ENCODE results near the gene ABCG2.
"Not testable (repeated sequence)": the region's sequence is repeated elsewhere in the genome, so short reads cannot be mapped to it uniquely, and the experiment has no call there.

Gene ABCG2

DNA sequence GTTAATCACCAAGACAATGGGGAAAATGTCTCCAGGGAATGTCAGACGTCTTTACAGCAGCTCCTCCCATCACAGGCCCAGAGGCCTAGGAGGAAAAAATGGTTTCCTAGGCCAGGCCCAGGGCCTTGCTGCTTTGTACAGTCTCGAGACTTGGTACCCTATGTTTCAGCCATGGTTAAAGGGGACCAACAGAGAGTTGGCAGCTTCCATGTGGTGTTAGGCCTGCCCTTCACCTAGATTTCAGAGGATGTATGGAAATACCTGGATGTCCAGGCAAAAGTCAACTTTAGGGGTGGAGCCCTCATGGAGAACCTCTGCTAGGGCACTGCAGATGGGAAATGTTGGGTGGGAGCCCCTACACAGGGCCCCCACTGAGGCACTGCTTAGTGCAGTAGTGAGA, 38.5 kb downstream of the ABCG2 start:
- no peak for DNase-seq (ENCODE audit: extremely low read depth in 1 of 2, low read depth in 1 of 2)

DNA sequence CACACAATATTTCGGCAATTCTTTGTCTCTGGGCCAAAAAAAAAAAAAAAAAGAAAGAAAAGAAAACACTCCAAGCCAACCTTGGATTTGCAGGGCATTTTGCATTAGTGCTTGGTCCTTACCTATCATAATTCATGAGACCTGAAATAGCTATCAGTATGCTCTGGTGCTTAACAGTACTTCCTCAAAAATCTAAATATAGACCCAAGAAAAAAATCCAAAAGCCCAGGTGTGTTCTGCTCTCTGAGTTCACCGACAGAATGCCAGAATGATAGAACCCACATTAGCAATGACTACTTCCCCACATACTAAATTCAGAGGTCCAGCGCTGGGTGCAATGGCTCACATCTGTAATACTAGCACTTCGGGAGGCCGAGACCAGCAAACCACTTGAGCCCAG, 42.9 kb downstream of the ABCG2 start:
- DNase-seq (ENCODE audit: extremely low read depth in 1 of 2, low read depth in 1 of 2) = no peak

DNA sequence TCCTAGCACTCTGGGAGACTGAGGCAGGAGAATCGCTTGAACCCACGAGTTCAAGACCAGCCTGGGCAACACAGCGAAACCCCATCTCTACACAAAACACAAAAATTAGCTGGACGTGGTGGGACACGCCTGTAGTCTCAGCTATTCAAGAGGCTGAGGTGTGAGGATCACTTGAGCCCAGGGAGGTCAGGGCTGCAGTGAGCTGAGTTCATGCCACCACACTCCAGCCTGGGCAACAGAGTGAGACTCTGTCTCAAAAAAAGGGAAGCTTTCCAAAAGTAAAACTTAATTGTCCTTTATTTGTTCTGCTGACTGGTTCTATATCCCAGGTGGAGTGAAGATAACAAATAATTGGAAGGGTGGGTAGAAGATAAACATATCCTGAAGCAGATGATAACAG, 45.6 kb downstream of the ABCG2 start:
- DNase-seq (ENCODE audit: extremely low read depth in 1 of 2, low read depth in 1 of 2) = no peak

DNA sequence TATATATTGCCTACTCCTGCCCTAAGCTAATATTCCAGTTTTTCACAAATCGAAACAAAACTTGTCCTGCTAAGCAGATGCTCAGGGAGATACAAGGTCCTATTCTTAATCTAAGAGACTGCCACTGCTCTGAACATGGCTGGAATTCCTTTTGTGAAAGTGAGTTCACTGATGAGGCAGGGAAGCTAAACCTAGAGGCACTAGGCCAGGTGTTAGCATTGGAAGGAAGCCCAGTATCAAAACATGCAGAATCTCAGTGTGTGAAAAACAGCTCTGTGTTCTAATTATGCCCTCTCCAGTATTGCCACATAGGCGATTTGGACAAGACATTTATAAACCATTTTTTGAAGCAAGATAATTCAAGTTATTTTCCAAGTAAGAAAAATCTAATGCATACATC, 47.6 kb downstream of the ABCG2 start:
- no peak for DNase-seq (ENCODE audit: extremely low read depth in 1 of 2, low read depth in 1 of 2)

DNA sequence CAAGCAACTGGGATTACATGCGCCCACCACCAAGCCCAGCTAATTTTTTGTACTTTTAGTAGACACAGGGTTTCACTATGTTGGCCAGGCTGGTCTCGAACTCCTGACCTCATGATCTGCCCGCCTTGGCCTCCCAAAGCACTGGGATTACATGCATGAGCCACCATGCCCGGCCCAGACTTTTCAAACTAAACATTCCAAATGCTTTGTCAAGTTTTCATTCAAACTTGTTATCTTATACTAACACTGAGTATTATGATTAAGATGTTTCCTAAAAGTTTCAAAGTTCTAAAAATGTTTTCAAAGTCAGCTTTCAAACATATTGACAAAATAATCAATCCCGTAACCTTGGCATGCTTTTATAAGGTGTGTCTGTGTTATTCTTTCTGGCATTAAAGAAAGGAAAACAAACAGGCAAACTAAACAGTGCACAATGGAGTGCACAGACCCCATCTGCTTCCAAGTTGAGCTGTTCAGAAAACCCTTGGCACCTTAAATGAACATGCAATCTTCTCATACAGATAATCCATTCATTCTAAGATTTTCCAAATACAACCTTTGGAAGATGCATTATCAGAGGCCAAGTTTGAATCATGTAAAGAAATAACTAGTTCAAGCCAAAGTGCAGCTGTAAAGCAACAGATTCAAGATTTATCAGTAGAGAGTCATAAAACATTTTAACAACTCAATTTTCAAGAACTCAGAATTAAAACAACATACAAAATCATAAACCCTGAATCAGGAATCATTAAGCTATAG, 49.1 kb downstream of the ABCG2 start:
- DNase-seq (ENCODE audit: extremely low read depth in 1 of 2, low read depth in 1 of 2) = no peak

DNA sequence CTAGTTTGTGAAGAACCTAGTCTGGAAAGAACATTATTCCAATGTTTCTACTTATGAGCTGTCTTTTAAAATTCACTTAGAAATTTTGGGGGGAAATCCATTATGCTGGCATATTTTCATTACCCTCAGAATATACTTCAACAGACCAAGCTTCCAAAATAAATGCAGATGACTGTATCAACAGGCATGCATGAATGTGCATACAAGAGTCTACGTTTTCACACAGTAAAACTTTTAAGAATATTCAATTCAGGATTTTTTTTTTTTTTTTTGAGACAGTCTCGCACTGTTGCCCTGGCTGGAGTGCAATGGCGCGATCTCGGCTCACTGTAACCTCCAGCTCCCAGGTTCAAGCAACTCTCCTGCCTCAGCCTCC, 49.7 kb downstream of the ABCG2 start:
- DNase-seq (ENCODE audit: extremely low read depth in 1 of 2, low read depth in 1 of 2) = no peak

DNA sequence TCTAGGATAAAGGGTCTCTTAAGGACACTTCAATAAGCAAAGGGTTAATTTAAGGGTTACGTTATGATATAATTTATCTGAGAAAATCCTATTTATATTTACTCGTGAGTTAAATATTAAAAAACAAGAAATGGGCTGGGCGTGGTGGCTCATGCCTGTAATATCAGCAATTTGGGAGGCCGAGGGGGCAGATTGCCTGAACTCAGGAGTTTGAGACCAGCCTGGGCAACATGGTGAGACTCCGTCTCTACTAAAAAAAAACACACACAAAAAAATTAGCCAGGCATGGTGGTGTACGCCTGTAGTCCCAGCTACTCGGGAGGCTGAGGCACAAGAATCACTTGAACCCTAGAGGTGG, 50.4 kb downstream of the ABCG2 start:
- DNase-seq (ENCODE audit: extremely low read depth in 1 of 2, low read depth in 1 of 2) = not testable (repeated sequence)

DNA sequence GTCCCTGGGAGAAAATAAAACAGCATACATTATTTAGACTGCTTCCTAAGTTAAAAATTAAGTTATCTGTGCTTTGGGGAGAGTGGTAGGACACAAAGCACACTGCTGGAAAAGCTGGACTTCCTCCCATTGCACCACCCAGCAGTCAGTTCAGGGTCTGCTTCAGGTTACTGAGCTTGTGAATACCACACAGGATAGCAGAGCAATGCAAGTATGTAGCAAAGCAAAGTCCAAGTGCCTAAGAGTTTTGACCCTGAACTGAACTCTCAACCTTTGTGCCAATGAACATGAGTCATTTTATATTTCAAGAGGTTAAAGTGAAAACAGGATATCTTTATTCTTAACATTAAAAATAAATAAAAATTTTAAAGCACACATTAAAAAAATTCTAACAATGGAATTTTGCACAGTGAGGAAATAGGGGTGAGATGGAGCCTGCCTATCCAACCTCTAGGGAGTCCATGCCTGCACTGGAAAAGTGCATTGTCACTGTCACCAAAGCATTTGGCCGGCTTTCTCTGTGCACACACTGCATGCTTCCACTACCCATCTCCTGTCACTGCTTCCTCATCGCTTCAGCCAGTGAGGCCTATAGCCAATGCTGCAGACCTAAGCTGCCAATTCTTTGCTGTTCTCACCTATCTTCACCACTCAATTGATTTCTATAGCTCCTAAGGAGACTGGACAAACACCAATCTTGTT, 50.9 kb downstream of the ABCG2 start:
- no peak for DNase-seq (ENCODE audit: extremely low read depth in 1 of 2, low read depth in 1 of 2)

DNA sequence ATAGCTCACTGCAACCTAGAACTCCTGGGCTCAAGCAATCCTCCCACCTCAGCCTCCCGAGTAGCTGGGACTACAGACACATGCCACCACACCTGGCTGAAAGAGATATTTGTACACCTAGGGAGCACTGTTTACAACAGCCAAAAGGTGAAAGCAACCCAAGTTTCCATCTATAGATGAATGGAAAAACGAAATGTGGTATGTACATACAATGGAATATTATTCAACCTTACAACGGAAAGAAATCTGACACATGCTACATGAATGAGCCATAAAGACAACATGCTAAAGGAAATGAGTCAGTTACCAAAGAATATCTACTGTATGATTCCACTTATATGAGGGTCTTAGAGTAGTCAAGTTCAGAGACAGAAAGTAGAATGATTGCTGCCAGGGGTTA, 52.2 kb downstream of the ABCG2 start:
- DNase-seq (ENCODE audit: extremely low read depth in 1 of 2, low read depth in 1 of 2) = no peak

DNA sequence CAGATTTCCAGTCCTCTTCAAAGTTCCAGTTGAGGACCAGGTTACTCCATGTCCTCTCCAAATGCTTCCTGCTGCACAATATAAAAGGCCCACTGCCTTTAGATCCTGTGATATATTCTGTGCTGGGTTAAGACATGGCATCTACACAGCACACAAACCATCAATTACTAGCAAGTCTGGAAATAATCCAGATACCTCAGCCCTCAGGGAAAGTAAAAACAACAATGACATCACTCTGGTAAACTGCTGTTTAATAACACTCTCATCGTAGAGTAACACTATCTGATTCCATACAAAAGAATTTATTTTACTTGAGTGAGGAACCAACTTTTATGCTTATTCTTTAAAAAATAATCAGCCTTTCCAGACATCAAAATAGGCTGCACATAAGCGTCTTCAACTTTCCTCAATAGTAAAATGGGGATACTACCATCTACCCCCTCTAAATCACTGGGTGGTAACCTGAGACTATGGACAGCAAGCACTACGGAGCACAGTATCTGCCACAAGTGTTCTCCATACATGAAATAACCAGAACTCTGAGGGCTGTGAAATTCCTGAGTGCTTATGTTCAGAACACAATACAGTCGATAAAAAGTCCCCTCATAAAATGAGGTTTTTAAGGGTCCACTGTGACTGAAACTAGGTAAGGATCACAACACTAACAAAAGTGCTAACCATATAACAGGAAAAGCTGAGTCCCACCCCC, 53.4 kb downstream of the ABCG2 start:
- DNase-seq (ENCODE audit: extremely low read depth in 1 of 2, low read depth in 1 of 2) = no peak

DNA sequence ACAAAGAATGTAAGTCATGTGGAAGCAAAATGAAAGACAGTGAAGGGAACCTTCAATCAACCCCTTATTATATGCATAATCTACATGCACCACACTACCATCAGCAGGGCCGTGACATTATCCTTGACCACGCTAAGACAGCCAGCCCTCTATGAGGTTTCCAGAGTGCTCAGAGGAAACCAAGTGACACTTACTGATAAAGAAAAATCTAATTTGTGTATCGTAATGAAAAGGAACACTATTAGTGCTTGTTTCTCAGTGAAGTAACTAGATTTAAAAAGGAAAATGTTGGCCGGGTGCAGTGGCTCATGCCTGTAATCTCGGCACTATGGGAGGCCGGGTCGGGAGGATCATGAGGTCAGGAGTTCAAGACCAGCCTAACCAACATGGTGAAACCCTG, 56.4 kb downstream of the ABCG2 start:
- DNase-seq (ENCODE audit: extremely low read depth in 1 of 2, low read depth in 1 of 2) = no peak

DNA sequence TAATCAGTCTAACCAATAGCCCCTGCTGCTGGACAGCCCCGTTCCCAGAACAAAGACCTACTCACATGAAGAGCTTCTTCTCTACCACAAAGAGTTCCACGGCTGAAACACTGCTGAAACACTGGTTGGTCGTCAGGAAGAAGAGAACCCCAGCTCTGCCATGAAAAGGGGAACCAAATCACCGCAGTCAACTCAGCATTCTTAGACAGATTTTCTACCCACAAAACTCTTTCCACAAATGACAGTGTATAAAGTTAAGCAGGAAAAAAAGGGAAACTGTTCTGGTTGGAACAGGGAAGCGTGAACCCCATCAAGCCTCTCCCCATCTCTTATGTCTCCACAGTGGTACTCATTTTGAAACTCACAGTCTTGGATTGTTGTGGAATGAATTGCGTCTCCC, 57.3 kb downstream of the ABCG2 start:
- DNase-seq (ENCODE audit: extremely low read depth in 1 of 2, low read depth in 1 of 2) = no peak

DNA sequence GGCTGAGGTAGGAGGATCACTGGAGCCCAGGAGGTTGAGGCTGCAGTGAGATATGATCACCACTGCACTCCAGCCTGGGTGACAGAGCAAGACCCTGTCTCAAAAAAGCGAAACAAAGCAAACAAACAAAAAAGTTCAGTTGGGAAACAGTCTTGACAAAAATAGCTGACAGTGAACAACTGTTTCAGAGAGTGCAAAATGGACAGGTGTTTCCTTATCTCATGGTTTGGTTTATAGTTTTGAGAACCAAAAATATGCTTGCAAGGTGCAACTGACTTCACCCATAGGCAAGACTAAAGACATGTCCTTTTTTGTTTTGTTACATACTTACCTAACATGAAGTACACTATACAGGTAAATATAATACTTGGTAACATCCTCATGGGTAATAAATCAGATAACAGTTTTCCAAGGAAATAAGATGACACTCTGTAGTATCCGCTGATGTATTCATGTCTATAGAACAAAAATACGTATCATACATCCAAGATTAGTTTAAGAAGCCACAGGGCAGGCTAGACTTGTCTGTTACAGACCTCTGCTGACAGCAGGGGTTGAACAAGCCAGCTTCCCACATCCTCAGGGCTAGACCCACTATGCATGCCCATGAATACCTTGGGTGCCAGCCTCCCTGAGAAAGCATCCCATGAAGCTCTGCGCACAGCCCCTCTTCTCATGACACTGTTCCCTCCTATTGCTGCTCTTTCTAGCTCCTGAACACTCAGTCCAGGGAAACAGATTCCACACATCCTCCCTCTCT, 59.3 kb downstream of the ABCG2 start:
- DNase-seq (ENCODE audit: extremely low read depth in 1 of 2, low read depth in 1 of 2) = no peak

DNA sequence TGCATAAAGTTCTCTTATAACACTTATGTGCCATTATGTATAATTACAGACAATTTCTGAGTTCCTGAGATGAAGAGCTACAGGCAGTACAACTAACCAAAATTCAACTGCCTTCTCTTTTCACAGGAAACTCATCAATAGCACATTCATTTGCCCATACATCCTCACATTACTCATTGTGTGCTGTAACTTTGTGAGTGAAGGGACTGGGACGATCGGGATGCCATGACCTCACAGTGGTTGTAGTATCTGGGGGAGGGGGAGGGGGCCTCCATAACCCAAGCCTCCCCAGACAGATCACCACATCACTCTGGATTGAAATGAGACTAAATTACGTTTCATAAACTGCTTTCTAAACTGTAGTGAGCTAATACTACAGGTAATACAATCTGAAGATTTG, 60.7 kb downstream of the ABCG2 start:
- DNase-seq (ENCODE audit: extremely low read depth in 1 of 2, low read depth in 1 of 2) = no peak

DNA sequence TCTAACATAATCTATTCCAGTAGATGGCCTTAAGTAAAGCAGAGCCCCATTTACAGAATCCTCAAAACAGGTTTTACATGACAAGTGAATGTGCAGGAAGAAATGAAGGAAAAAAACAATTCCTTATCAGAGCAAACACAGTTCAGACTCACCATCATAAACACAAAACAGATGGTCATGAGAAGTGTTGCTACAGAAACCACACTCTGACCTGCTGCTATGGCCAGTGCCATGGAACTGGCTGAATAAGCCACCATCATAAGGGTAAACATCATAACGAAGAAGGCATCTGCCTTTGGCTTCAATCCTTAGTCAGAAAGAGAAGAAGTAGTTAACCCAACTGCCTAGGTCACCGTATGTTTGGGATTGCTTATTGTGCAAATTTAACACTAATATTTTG, 61.1 kb downstream of the ABCG2 start:
- no peak for DNase-seq (ENCODE audit: extremely low read depth in 1 of 2, low read depth in 1 of 2)

DNA sequence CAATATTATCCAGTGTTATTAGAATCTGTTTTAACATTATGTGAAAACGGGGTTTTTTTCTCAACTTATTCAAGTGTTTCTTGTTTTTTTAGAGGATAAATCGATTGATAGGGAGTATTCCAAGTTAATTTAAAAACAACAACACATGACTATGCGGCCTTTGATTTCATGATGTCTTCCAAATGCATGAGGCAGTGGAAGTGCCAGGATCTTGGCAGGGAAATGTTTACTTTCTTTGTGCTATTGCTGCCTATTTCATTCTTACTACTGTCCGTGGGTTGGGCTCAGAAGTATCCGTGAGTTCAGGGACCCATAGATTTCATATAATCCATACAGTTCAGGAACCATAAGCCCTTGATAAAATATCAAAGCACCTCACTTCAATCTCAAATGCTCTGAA, 64.6 kb downstream of the ABCG2 start:
- no peak for DNase-seq (ENCODE audit: extremely low read depth in 1 of 2, low read depth in 1 of 2)

DNA sequence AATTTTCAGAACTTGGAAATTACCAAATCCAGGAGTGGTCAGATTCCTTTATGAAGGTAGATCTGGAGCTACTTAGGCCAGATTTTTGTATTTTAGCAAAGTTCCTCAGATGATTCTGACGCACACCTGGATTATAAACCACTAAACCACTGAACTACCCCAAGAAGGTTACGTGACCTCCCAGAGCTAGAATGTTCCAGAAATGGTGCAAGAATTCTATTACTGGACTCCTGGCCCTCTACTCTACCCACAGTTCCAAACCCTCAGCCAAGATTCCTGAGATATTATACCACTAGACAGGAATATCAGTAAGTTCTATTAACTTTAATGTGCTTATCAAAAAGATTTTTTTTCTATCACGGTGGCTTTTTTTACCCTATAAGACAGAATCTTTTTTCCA, 67.1 kb downstream of the ABCG2 start:
- no peak for DNase-seq (ENCODE audit: extremely low read depth in 1 of 2, low read depth in 1 of 2)

DNA sequence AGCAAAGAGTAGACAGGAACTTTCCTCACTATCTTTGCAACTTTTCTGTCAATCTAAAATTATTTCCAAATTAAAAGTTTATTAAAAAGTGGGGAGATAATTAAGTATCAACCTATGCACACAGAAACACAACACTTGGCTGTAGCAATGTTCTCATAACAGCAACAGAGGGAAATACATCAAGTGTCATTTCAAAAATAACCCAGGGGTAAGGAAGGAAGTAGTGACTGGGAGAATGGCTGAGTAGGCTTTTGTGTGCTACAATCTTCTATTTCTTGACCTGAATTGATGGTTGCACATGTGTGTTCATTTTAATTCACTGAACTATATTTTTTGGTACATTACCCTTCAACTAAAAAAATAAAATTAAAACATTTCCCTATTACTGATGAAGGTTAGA, 67.5 kb downstream of the ABCG2 start:
- DNase-seq (ENCODE audit: extremely low read depth in 1 of 2, low read depth in 1 of 2) = no peak

DNA sequence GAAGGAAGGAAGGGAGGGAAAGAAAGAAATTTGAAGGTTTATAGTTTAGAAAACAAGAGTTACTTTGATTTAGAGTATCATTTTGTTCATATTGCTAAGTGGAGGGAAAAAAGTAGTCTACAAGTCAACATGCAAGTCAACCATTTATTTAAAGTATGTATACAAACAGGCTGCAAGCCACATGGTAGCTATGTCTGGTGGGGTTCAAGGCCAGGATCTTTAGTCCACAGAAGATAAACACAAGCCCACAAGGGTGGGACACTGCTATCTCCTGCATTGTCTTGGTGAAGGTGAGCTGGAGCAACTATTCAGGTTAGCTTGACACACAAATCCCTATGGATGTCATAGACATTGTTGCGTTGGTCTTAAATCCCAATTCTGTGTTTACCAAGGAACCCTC, 71.4 kb downstream of the ABCG2 start:
- no peak for DNase-seq (ENCODE audit: extremely low read depth in 1 of 2, low read depth in 1 of 2)

DNA sequence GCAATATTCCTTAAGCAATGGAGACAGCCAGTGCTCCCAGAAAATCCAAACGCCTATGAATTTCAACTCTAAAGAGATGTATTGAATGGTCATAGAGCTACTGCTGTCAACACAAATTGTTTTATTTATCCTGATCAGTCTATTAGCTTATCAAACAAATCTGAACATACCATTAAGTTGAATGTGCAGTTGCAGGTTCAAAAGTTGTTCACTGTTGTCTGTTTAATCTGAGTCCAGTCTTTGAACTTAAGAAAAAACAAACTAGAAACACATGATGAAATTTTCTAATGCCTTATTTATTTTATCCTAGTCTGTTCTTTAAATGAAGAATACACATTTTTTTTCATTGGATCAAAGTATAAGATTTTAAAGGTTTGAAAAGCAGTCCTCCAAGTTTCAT, 77.8 kb downstream of the ABCG2 start:
- no peak for DNase-seq (ENCODE audit: extremely low read depth in 1 of 2, low read depth in 1 of 2)

DNA sequence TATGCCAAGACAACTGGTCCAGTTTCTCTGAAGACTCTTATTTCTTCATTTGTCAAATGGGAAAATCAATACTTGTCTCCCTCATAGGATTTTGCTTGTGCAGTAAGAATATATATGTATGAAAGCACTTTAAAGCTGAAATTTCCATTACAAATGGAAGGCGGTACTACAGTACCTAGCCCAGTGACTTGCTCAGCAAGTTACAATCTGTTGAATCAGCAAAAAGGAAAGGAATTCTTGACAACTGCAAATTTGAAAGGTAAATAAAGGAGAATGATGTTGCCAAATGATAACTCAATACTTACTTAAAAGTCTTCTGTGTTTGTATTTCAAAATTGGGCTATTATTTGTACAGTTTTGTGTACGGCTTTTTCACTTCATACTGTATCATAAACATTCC, 79.9 kb downstream of the ABCG2 start:
- no peak for DNase-seq (ENCODE audit: extremely low read depth in 1 of 2, low read depth in 1 of 2)
